ENCODE data around the gene HCLS1.
"Not testable (repeated sequence)": the region's sequence is repeated elsewhere in the genome, so short reads cannot be mapped to it uniquely, and the experiment has no call there.

The HCLS1 gene

DNA sequence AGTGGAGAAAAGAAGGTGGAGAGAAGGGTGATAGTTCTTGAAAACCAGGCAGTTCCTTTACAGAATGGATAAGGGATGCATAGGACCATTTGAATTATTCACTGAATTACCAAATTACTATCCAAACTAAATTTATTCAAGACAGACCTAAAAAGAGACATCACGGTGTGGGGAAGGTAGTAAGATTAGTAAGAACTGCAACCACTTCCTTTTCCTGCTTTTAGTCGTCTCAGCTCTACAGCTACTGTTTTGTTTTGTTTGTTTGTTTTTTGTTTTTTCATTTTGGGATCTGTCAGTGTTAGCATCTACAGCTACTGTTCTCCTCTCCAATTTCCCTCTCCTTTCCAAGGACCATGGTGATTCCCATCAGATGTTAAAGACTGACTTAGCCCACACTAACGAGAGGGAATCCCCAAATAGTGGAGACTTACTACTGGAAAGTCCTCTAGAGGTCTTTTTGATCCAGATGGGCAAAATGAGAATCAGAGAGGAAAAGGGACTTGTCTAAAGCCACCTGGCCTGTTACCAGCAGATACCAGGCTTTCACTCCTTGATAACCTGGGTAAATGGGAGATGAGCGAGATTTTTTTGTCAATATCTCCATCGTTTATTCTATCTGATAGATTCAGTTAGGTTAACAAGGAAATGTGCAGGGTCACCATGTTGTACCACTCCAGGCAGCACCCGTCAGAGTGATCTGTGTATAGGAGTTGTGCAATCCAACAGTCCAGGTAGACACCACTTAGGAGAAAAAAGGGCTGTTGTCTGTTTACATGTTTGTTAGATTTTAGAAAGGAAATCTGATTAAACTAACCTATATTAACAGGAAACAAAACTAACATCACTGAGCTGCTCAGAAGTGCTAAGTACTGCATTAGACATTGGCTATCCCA lies 6.0 kb downstream of the HCLS1 start:
- DNase-seq: no peak

DNA sequence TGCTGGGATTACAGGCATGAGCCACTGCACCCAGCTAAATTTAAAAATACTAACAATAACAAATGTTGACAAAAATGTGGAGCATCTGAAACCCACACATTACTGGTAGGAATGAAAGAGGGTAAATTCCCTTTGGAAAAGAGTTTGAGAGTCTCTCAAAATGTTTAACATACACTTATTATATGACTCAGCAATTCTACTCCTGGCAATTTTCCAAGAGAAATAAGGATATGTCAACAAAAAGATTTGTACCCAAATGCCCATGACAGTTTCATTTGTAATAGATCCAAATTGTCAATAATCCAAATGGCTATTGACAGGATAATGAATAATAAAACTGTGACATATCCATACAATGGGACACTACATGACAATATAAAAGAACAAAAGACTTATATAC lies 9.0 kb downstream of the HCLS1 start:
- no peak for DNase-seq

DNA sequence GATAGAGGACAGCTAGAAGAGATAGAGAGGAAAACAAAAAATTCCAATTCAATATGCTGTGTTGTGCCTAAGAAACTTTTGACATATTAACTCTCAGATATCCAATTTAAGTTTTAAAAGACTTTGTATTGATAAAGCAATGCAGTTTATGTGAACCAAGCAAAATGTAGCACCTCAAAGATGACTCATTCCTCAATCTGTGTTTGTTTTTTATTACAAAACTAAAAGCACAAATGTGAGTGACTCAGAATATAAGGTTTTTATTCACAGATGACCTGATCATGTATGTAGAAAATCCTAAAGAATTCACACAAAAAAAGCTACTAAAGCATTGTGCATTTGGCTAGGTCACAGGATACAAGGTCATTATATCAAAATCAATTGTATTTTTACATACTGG lies 11.1 kb downstream of the HCLS1 start:
- DNase-seq: no peak

DNA sequence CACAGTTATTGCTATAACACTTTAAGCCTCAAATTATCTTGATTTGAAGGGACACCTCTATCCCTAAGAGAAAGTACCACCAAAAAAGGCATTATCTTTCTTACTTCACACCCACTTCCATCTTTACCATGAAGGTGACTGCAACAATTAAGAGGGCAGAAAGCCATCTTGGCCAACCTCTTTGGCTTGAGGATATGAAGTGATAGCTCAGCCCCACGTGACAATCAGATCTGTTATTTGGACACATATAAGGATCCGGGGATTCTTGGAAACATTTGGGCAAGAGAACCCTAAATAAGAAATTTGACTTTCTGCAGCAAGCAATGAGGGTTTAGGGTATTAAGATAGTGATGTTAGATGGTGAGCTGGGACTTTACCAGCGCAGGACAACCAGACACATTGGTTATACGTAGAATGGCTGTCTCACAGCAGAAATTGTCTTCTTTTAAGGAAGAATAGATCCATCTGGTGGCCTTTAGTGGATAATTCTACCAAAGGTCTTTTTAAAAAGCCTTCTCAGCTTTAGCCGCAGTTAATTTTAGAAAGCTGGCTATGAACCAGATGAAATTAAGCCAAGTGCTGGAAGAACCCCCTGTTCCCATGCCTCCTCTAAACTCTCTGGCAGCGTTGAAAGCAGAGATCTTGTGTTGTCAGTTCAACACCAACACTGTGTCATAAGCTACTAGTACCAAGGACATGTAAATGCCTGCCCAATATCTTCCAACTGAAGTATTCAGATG lies 12.3 kb downstream of the HCLS1 start:
- no peak for DNase-seq

DNA sequence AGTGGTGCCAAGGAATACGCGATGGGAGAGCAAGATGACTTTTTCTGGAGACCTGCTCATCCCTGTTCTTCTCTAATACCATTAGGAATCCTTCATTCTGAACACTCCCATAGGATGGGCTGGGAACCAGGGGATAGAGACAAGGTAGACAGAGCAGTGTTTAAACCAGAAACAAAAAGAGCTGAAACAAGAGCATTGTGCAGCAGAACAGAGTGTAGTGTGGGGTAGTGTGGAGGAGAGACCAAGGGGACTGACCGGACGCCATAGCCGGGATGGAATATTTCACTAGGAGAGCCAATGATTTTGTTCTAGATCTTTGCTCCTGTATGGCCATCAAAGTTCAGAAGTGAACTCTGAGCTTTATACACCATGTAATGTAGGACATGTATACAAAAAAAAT lies 15.6 kb downstream of the HCLS1 start:
- DNase-seq: no peak

DNA sequence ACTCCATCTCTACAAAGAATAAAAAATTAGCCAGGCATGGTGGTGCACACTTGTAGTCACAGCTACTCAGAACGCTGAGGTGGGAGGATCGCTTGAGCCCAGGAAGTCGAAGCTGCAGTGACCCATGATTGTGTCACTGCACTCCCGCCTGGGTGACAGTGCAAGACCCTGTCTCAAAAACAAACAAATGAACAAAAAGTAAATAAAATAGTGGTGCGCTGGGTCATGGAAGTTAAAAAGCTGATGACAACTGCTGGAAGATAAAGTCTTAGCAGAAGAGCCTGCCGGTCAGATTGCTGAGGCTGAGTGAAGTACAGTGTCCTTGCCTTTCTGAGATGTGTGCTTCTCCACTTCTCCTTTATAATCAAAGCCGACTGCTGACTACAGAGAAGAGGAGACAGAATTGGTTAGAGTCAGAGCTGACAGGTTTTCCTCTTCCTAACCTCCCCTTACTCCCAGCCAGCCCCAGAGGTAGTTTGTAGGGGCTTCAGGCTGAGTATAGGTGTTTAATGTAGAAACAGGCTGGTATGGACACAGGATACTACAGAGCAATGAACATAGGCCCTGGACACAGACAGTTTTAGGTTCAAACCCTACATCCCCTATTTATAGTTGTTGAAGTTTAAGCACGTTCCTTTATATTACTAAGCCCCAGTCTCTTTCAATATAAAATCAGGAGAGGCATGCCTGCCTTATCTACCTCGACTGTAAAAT lies 17.9 kb downstream of the HCLS1 start:
- no peak for DNase-seq

DNA sequence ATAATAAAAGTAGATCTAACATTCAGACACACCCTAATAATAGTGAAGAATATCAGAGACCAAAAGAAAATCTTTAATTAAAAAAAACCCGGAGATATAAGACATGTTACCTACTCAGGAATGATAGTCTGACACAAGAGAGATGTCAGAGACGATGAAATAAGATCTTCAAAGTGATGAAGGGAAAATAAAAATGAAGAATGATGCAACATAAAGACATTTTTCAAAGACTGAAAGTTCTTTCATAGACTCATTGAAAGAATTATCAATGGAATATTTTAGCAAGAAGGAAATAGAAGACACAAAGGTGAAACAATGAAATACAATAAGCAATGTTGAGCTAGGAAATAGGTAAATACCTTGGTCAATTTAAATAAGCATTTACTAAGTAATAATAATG lies 19.6 kb downstream of the HCLS1 start:
- DNase-seq: no peak

DNA sequence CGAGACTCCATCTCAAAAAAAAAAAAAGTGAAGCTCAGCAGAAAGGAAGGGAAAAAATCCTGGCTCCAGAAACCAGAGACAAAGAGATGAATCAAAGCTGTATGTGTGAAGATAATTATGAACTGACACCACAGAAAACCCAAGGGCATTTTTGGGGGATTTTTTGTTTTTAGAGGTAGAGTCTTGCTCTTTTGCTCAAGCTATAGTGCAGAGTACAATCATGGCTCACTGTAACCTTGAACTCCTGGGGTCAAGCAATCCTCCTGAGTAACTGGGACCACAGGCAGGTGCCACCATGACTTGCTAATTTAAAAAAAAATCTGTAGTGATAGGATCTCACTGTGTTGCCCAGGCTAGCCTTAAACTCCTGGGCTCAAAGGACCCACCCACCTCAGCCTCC lies 22.8 kb downstream of the HCLS1 start:
- DNase-seq: no peak

DNA sequence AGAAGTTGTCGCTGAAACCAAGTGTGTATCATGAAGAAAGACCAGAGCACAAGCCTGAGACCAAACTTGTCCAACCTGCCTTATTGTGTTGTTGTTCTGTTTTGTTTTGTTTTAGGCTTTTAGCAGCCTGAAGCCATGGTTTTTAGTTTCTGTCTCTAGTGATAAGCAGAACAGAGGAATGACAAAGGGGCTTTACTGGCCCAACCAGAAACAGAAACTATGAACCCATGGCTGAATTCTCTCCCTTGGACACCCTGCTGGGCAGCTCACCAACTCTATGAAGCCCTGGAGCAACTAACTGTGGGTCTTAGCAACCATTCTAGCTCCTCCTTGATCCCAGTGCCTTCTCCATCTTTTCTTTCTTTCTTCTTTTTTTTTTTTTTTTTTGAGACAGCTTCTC lies 30.3 kb downstream of the HCLS1 start:
- no peak for DNase-seq

DNA sequence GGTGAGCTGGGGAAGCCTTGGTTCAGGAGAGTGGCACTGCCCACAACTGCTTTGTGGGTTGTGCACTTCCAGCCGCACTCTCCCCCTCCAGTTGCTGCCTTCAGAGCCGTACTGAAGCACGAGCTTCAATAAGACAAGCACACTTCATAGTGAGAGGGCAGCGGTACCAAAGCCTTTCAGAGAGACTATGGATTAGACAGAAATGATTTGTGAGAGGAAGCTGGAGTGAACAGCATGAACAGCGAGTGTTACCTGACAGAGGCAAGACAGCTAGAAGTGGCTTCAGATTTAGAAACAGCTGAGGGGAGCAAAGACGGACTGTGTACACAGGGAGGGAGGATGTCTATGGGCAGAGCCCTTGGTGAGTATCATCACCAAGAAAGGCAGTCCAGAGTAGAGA lies 31.1 kb downstream of the HCLS1 start:
- no peak for DNase-seq

DNA sequence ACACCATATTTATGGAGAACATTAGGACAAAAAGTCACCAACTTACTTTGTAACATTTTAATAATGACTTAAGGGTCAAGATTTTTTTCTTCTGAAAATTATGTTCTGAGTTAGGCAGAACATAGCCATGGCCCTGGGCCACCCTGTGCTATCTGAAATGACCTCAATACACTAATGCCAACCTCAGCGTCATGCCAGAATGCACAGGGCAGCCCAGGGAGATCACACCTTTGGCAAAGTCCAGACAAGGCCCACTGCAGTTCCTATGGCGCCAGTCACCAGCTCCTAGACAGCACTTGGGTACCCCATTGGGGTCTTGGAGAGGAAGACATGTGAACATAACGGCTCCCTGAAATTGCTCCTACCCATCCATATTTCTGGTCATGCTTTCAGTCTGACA lies 33.1 kb downstream of the HCLS1 start:
- DNase-seq: no peak

DNA sequence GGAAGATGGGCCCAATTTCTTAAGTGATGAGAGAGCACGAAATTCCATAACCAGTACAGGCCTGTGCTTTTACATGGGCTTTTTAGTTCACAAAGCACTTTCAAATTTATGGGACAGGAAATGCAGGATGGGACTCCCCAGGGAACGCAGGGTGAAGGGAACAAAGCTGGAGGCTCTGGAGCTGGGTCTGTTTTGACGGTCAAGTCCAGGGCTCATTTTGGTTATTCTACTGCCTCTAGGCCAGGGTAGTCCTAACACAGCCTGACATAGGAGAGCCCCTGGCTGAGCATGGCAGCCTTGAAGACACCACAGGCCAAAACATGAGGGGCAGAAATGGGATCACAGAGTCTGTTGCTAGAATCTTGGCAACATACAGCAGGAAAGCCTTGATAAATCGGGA lies 33.5 kb downstream of the HCLS1 start:
- no peak for DNase-seq

DNA sequence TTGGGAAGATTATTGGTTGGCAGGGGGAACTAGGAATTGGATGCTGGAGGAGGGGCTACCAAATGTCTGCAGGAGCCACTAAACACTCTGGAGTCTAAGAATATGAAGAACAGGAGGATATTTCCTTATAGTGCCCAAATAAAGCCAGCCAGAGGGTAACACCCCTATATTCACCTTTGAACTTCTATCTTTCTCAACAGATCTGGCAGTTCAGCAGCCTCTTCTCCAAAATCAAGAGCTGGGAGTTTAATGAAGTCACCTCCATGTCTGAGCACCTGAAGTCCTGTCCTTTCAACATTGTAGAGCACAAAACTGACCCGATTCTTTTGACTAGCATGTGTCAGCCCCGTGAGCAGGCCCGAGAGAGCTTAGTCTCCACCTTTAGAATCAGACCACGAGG lies 34.2 kb downstream of the HCLS1 start:
- DNase-seq: no peak

DNA sequence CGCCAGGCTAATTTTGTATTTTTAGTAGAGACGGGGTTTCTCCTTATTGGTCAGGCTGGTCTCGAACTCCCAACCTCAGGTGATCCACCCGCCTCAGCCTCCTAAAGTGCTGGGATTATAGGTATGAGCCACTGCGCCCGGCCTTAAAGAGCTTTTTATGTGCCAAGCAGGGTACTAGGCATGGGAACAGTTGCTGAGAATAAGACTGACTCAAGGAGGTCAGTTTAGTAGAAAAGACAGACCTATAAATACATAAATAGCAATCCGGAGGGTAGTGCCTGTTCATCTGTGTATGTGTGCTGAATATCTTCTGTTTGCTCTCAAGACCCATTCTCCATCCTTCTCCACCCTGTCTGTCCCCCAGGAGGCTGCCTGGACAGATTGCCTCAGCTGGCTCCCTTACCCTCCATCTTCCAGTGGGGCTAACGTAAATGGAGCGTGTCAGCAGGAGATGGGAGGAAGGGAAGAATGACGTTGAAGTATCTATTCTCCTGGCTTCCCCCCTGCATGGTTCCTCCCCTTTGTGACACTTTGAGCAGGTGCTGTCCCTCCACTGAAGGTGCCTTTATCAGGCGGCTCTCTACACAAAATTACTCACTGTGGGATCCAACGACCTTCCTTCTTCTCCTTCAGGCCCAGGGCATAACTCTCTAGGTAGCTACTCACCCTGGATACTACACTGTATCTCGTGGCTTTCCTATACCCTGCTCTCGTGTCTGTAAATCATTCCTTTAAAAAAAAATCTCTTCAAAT lies 36.4 kb downstream of the HCLS1 start:
- DNase-seq: no peak

DNA sequence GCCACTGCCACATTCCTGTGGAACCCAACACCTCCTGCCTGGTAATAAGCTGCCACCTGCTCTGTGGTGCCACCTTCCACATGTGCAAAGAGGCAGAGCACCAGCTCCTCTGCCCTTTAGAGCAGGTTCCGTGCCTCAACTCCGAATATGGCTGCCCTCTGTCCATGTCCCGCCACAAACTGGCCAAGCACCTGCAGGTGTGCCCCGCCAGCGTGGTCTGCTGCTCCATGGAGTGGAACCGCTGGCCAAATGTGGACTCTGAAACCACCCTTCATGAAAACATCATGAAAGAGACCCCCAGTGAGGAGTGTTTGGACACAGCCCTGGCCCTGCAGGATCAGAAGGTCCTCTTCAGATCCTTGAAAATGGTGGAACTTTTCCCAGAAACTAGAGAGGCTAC lies 39.2 kb downstream of the HCLS1 start:
- no peak for DNase-seq

DNA sequence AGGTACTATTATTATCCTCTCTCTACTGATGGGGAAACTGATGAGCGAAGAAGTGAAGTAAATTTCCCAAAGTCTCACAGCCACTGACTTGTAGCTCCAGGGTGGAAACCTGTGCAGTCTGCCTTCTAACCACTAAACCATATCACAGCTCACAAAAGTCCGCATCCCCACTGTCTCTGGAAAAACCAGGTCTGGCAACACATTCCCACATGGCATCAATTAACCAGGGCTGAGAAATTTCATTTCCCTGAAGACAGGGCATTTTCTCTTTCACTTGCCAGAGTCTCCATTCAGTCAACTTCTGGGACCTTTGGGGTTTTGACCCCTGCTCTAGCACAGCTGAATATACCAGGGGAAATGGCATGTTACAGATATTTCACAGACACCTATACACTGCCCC lies 41.0 kb downstream of the HCLS1 start:
- no peak for DNase-seq

DNA sequence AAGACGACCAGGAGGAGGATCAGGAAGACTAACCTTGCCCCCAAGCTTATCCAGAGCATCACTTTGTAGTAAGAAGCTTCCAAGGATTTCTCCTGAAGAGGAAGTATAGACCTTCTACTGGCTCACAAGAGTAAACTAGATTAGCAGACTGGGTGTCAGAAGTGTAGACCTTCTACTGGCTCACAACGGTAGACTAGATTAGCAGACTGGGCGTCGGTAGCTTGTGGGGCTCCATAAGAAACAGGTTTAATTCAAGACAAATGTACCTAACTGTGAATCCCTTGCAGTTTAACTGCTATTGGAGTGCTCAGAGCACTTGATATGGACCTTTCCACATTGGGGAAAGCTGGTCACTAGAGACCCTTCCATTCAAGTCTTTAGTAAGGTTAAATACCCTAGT lies 54.6 kb downstream of the HCLS1 start:
- no peak for DNase-seq

DNA sequence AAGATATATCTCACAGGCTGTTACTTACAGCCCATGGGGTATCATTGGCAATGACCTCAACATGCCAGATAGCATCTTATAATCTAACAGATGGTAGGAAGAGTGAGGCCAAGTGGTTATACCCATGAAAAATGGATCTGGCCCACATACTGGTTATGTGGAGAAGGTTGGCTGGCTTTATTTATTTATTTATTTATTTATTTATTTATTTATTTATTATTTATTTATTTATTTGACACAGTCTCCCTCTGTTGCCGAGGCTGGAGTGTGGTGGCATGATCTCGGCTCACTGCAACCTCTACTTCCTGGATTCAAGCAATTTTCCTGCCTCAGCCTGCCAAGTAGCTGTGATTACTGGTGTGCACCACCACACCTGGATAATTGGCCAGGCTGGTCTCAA lies 55.9 kb downstream of the HCLS1 start:
- DNase-seq: no peak

DNA sequence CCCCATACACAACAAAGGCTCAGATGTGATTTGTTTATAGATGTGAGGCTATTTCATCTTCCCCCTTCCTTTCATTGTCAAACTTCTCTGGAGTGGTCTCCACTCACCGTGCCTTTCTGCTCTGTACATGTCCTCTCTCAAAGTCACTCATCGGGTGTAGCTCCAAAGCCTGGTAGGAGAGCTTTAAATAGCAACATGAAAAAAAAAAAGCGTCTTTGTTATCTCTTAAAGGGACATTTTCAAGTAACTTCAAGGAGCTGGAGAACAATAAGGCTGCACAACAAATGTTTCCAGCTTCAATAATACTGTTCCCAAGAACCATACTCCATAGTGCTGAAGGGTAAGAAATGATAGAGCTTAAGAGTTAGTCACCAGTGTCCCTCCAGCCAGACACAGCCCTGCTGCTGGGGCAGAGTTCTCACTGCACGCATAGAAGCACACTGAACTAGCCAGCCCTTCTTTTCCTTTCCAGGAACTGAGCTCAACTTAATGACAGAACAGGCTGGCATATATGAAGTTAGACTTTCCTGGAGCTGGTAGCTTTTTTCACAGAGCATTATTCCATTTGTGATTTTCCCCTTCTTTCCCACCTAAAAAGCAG lies 59.4 kb downstream of the HCLS1 start:
- DNase-seq: no peak

DNA sequence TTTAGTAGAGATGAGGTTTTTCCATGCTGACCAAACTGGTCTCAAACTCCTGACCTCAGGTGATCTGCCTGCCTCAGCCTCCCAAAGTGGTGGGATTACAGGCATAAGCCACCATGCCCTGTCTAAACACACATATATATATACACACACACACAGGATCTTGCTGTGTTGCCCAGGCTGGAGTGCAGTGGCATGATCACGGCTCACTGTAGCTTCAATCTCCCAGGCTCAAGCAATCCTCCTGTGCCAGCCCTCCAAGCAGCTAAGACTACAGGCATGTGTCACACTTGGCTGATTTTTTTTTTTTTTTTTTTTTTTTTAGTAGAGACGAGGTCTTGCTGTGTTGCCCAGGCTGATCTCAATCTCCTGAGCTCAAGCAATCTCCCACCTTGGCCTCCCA lies 60.8 kb downstream of the HCLS1 start:
- DNase-seq: not testable (repeated sequence)

DNA sequence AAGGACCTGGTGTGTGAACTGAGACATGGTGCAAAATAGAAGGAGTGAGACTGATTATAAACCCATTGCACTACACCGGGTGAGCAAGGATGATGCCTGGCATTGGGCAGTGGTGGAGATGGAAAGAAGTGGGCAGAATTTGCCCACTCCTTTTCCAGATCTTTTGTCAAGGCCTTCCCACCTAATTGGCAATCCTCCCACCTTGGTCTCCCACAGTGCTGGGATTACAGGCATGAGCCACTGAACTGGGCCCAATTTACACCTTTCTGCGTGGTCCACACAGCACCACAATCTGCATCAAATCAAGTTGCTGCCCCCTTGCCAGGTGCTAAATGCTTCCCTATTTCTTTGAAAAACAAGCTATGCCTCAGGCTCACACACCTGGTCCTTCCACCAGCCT lies 62.1 kb downstream of the HCLS1 start:
- DNase-seq: no peak

DNA sequence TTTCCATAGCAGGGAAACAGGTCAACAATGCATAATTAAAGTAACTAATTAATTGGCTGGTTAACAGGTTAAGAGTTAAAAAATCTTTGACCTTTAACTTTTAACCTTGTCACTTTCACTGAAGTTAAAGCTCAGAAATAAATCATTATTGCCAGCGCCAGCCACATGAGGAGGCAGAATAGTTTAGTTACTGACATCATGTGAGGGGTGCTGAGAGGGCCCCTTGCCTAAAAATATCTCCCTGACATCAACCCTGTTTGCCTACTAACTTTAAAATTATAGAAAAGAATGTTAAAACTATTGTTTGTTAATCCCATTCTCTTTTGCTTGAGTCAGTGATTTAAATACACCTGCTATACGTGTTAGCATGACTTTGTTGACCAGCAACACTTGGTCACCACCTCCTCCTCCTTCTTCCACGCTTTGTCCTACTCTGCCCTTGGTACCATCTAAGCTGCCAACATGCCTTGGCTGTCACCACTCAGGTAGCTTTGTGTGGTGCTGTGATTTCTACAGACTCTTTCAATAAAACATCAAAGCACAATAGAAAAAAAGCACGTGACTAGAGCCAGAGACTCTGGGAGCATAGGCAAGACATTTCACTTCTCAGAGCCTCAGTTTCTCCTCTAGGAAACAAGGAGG lies 64.8 kb downstream of the HCLS1 start:
- no peak for DNase-seq

Measured in stimulated activated CD4-positive, alpha-beta T cell treated with anti-CD3 and anti-CD28 coated beads, Interleukin-4, amount 100 ng/mL, for 4 hours (primary cell).